Measurements from ENCODE around the gene GRIP2. TPM values are rescaled to one million over a fixed set of nuclear protein-coding genes. Genes with fewer than 3 reads are reported as not detected.

Gene GRIP2
- total and polyA plus RNA-seq, 9 of the 15 experiments (the other 6 are each of a cell fraction or from before 2014, with no cell fraction given), result 0.01 TPM; not detected in 7

DNA sequence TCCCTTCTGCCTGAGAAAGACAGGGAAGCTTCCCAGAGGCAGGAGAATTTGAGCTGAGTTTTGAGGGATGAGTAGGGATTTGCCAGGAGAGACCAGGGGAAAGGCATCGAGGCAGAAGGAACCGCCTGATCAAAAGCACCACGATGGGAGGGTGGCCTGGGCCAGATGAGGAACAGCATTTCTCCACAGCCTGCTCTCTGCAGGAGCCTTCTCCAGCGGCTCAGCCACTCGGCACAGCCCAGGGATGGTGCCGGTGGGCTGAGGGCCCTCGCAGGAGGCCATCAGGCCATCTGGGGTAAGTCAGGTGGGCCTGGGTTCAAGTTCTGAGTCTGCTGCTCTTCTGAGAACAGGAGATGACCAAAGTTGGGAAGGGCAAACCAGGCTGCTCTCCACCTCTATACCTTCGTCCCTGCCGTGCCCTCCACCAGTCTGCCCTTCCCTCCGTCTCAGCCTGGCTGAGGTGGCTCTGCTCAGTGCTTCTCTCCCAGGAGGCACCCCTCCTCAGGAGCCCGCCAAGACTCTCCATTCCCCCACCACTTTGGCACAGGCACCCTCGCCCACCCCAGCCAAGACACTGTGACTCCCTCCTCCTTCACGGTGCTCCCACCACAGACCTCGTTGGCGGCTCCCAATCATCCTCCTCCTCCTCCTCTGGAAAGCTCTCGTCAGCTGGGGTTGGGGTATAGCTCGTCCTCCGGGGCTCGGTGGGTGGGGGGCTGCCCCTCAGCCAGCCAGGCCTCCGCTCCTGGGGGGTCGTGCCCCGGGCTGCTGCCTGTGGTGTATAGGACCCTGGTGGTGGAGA is 34.9 kb downstream of the GRIP2 start:
- Histone ChIP-seq H3K79me2 (ENCODE audit: control insufficient read depth, insufficient read depth, low read length) (no peaks in the 10 kb centered on the region), H3K36me3 (ENCODE audit: control insufficient read depth, insufficient read depth, low read length) (no peaks in the 10 kb centered on the region), H4K20me1 (replicated peaks; ENCODE audit: control insufficient read depth, insufficient read depth, low read length) (0 out of 2 replicates have a peak, but pooled peaks cover 6% of the 10 kb centered on the region), H3K27me3 (ENCODE audit: control insufficient read depth in 2 of 2, insufficient read depth in 2 of 2, low read length in 2 of 2) (peaks cover 6 to 26% of the 10 kb centered on the region in 2 experiments; a peak in 4 of 5 replicates), H3K27ac (ENCODE audit: extremely low read depth, low read depth, low read length) (no peak overlapping the region), H3K9ac (ENCODE audit: insufficient read depth in 1 of 2, low read depth in 2 of 2, low read length in 2 of 2) (peak overlapping the region in 1 of 2 experiments; percentile 77; a peak in 2 of 4 replicates), H3K9me1 (ENCODE audit: control insufficient read depth, insufficient read depth, low read length) (no peaks in the 10 kb centered on the region), H2AFZ (ENCODE audit: low read depth, low read length) (no peak overlapping the region; the same call in 1 of the 2 replicates), H3K9me3 (replicated peaks; ENCODE audit: control insufficient read depth, insufficient read depth, low read depth, low read length) (no peaks in the 10 kb centered on the region), H3K4me2 (ENCODE audit: insufficient read depth, low read length) (no peak overlapping the region), H3K4me3 (no peak overlapping the region), H3K4me1 (replicated peaks in 1 of 2; ENCODE audit: control insufficient read depth in 2 of 2, insufficient read depth in 2 of 2, low read length in 2 of 2) (peaks cover 0 to 26% of the 10 kb centered on the region in 2 experiments; a peak in 3 of 5 replicates)
- ATAC-seq (peak; percentile 12; the same call in 1 of the 3 replicates), DNase-seq (ENCODE audit: extremely low read depth in 1 of 4, low spot score in 3 of 4) (no peak), FAIRE-seq (no peak)
- intact Hi-C loops (cut with micrococcal nuclease) (loop anchor here (5.0 kb wide), 2 partner anchors 243 to 277 kb away; no protein-coding TSS in a partner anchor), in situ Hi-C loops (cut with MboI) (loop anchor here (25.0 kb wide), 1 partner anchor 407 kb away; no protein-coding TSS in a partner anchor)
- CTCF ChIA-PET (ENCODE audit: low intra/inter-chr PET ratio), result interaction anchor here (0.5 kb wide), 1 partner anchor 12 kb away, joined by 4 read pairs; no protein-coding TSS in a partner anchor
- POLR2A ChIA-PET, result interaction anchor here (0.6 to 0.7 kb wide), 4 partner anchors 9 to 327 kb away, joined by 3 to 4 read pairs (median 4); no protein-coding TSS in a partner anchor
- BruUV-seq (replicated peaks), result no TSS peak
- WGBS (ENCODE audit: insufficient coverage, low coverage, missing lambda C conversion rate), result 15% methylated on average over 22 of the region's 22 CpGs
- no peak for TF ChIP-seq SP2 (IDR thresholded peaks at IDR 0.05; ENCODE audit: extremely low read depth, low read depth, low read length, poor library complexity, severe bottlenecking)
- no peak for TF ChIP-seq PURB (CRISPR knock-in tag; IDR thresholded peaks at IDR 0.05; ENCODE audit: low read depth)
- TF ChIP-seq ZNF263 (CRISPR knock-in tag; IDR thresholded peaks at IDR 0.05; ENCODE audit: borderline replicate concordance), result peak; percentile 91
- TF ChIP-seq HMG20A (CRISPR knock-in tag; conservative IDR thresholded peaks at IDR 0.05), result no peak

Data from K562 (cell line).